Ascending aorta (tissue), 2 donors: ENCODE results near the gene ATF6B. TPM values are rescaled to one million over a fixed set of nuclear protein-coding genes. Genes with fewer than 3 reads are reported as not detected.

Experiments
- DNase-seq, 2 donors: peaks; one replicate each; pipeline ENCODE4 v3.0.0-alpha.2; 2019; ENCODE audit warnings: low spot score in 2 of 2
- H3K27ac ChIP-seq, 2 donors: fragments of 200-600 bp; sonication (generic); one replicate each; pipeline ENCODE4 v1.5.1; 2016 to 2017; ENCODE audit warnings: mild to moderate bottlenecking in 1 of 2
- H3K27me3 ChIP-seq: fragments of 200-600 bp; sonication (generic); one replicate; pipeline ENCODE4 v1.5.1; 2017
- H3K36me3 ChIP-seq, 2 donors: fragments of 200-600 bp; sonication (generic); one replicate each; pipeline ENCODE4 v1.5.1; 2016
- H3K4me1 ChIP-seq, 2 donors: fragments of 200-600 bp; sonication (generic); one replicate each; pipeline ENCODE4 v1.5.1; 2016 to 2017; ENCODE audit warnings: mild to moderate bottlenecking in 1 of 2
- H3K4me3 ChIP-seq, 2 donors: fragments of 200-600 bp; sonication (generic); one replicate each; pipeline ENCODE4 v1.5.1; 2016 to 2017; ENCODE audit warnings: mild to moderate bottlenecking in 1 of 2
- H3K9me3 ChIP-seq, 2 donors: fragments of 200-600 bp; sonication (generic); one replicate each; pipeline ENCODE4 v1.5.1; 2016
- CTCF ChIP-seq, 3 experiments: fragments of 200-600 bp in 2 of 3; fragments of 450-650 bp in 1 of 3; sonication (generic) in 2 of 3; IDR thresholded peaks; one replicate each; pipeline ENCODE4 v1.5.1; 2016 to 2019; ENCODE audit warnings: antibody characterized with exemption in 3 of 3, mild to moderate bottlenecking in 1 of 3, moderate library complexity in 1 of 3
- intact Hi-C: fragments of 100-400 bp; cut with DNase I; formaldehyde crosslinking; loops from one replicate; pipeline ENCODE4 v1.15.1; 2023
- total RNA-seq: library from RNA; depleted of rRNA; stranded (reverse); fragments of >200 nt; gene quantifications from one replicate; pipeline ENCODE4 v1.1.0, GENCODE V29; 2016

ATF6B gene
- total RNA-seq, 1 donor from 2014 or later, result 123 TPM

- TF ChIP-seq CTCF (IDR thresholded peaks at IDR 0.05), result no peak
- no peak overlapping the region for H3K4me3 ChIP-seq
- intact Hi-C loops, result no loop called here
- no peaks in the 10 kb centered on the region for H3K27me3 ChIP-seq
- no peaks in the 10 kb centered on the region for H3K9me3 ChIP-seq
- H3K36me3 ChIP-seq, result no peaks in the 10 kb centered on the region
- no peak for DNase-seq
- no peak overlapping the region for H3K27ac ChIP-seq
- H3K4me1 ChIP-seq, result peaks cover 15 to 17% of the 10 kb centered on the region in 2 donors
Measured at GRCh38 chr6:32132110-32132509, 4.1 kb upstream of the ATF6B start.

- DNase-seq, result no peak
- intact Hi-C loops, result no loop called here
- Histone ChIP-seq H3K27me3 (no peaks in the 10 kb centered on the region), H3K4me3 (no peak overlapping the region), H3K27ac (no peak overlapping the region), H3K9me3 (no peaks in the 10 kb centered on the region), H3K36me3 (peaks cover 0 to under 1% of the 10 kb centered on the region in 2 donors), H3K4me1 (peaks cover 19 to 23% of the 10 kb centered on the region in 2 donors)
- TF ChIP-seq CTCF (IDR thresholded peaks at IDR 0.05), result no peak
Measured at GRCh38 chr6:32131439-32131948, 3.4 kb upstream of the ATF6B start.

GRCh38 chr6:32129297-32130088, 1.4 kb upstream of the ATF6B start:
- Histone ChIP-seq H3K9me3 (no peaks in the 10 kb centered on the region), H3K27me3 (no peaks in the 10 kb centered on the region), H3K27ac (peak overlapping the region; percentile 72 to 92), H3K36me3 (peaks cover 16 to 21% of the 10 kb centered on the region in 2 donors), H3K4me1 (peaks cover 19 to 25% of the 10 kb centered on the region in 2 donors), H3K4me3 (peak overlapping the region; percentile 63 to 69)
- intact Hi-C loops, result loop anchor here (1.0 to 5.0 kb wide), 3 partner anchors 24 to 68 kb away; no protein-coding TSS in a partner anchor
- DNase-seq, result no peak
- no peak for TF ChIP-seq CTCF (IDR thresholded peaks at IDR 0.05)

GRCh38 chr6:32128751-32129296, 778 bp upstream of the ATF6B start:
- peak overlapping the region; percentile 63 to 69 for H3K4me3 ChIP-seq
- no peak for TF ChIP-seq CTCF (IDR thresholded peaks at IDR 0.05)
- no peak for DNase-seq
- peak overlapping the region; percentile 72 to 92 for H3K27ac ChIP-seq
- intact Hi-C loops, result loop anchor here (1.0 to 5.0 kb wide), 2 partner anchors 42 to 68 kb away; no protein-coding TSS in a partner anchor
- H3K36me3 ChIP-seq, result peaks cover 20 to 26% of the 10 kb centered on the region in 2 donors
- no peaks in the 10 kb centered on the region for H3K9me3 ChIP-seq
- H3K27me3 ChIP-seq, result no peaks in the 10 kb centered on the region
- peaks cover 19 to 25% of the 10 kb centered on the region in 2 donors for H3K4me1 ChIP-seq

GRCh38 chr6:32127409-32127716, 683 bp downstream of the ATF6B start:
- TF ChIP-seq CTCF (IDR thresholded peaks at IDR 0.05), result no peak
- intact Hi-C loops, result loop anchor here (5.0 kb wide), 1 partner anchor 70 kb away; no protein-coding TSS in a partner anchor
- Histone ChIP-seq H3K9me3 (no peaks in the 10 kb centered on the region), H3K36me3 (peaks cover 28 to 30% of the 10 kb centered on the region in 2 donors), H3K27me3 (no peaks in the 10 kb centered on the region), H3K4me1 (peaks cover 19 to 25% of the 10 kb centered on the region in 2 donors), H3K4me3 (peak overlapping the region; percentile 87 to 93), H3K27ac (peak overlapping the region; percentile 89)
- no peak for DNase-seq
